ENCODE measurements around the gene CHRNB1. TPM values are rescaled to one million over a fixed set of nuclear protein-coding genes. Genes with fewer than 3 reads are reported as not detected.
"Not testable (repeated sequence)": the region's sequence is repeated elsewhere in the genome, so short reads cannot be mapped to it uniquely, and the experiment has no call there.

CHRNB1 gene
- total RNA-seq, 1 donor from 2014 or later = 21.3 TPM

- no peak for DNase-seq (ENCODE audit: low read depth)
- no peak for TF ChIP-seq CTCF (conservative IDR thresholded peaks at IDR 0.05; ENCODE audit: low read depth, low read length)
- H3K4me3 ChIP-seq (ENCODE audit: low read depth, low read length) = no peak overlapping the region
Measured at GRCh38 chr17:7467498-7467897, 22.6 kb downstream of the CHRNB1 start.

GRCh38 chr17:7468290-7468689 lies 23.4 kb downstream of the CHRNB1 start:
- TF ChIP-seq CTCF (conservative IDR thresholded peaks at IDR 0.05; ENCODE audit: low read depth, low read length) = no peak
- H3K4me3 ChIP-seq (ENCODE audit: low read depth, low read length) = no peak overlapping the region
- DNase-seq (ENCODE audit: low read depth) = no peak

GRCh38 chr17:7468804-7469389 lies 24.0 kb downstream of the CHRNB1 start:
- H3K4me3 ChIP-seq (ENCODE audit: low read depth, low read length) = no peak overlapping the region
- no peak for DNase-seq (ENCODE audit: low read depth)
- TF ChIP-seq CTCF (conservative IDR thresholded peaks at IDR 0.05; ENCODE audit: low read depth, low read length) = no peak

GRCh38 chr17:7469843-7470242 lies 25.0 kb downstream of the CHRNB1 start:
- not testable (repeated sequence) for H3K4me3 ChIP-seq (ENCODE audit: low read depth, low read length); DNase-seq (ENCODE audit: low read depth)

- not testable (repeated sequence) for DNase-seq (ENCODE audit: low read depth); H3K4me3 ChIP-seq (ENCODE audit: low read depth, low read length)
Measured at GRCh38 chr17:7470457-7470973, 25.7 kb downstream of the CHRNB1 start.

- no peak for TF ChIP-seq CTCF (conservative IDR thresholded peaks at IDR 0.05; ENCODE audit: low read depth, low read length)
- H3K4me3 ChIP-seq (ENCODE audit: low read depth, low read length) = no peak overlapping the region
- no peak for DNase-seq (ENCODE audit: low read depth)
Measured at GRCh38 chr17:7471729-7472128, 26.9 kb downstream of the CHRNB1 start.

- not testable (repeated sequence) for H3K4me3 ChIP-seq (ENCODE audit: low read depth, low read length); DNase-seq (ENCODE audit: low read depth)
Measured at GRCh38 chr17:7474767-7475166, 29.9 kb downstream of the CHRNB1 start.

- DNase-seq (ENCODE audit: low read depth) = no peak
- TF ChIP-seq CTCF (conservative IDR thresholded peaks at IDR 0.05; ENCODE audit: low read depth, low read length) = no peak
- no peak overlapping the region for H3K4me3 ChIP-seq (ENCODE audit: low read depth, low read length)
Measured at GRCh38 chr17:7475764-7476422, 31.0 kb downstream of the CHRNB1 start.

Measured in epithelial cell of proximal tubule (primary cell).